ENCODE measurements around the gene CARS2.

DNA sequence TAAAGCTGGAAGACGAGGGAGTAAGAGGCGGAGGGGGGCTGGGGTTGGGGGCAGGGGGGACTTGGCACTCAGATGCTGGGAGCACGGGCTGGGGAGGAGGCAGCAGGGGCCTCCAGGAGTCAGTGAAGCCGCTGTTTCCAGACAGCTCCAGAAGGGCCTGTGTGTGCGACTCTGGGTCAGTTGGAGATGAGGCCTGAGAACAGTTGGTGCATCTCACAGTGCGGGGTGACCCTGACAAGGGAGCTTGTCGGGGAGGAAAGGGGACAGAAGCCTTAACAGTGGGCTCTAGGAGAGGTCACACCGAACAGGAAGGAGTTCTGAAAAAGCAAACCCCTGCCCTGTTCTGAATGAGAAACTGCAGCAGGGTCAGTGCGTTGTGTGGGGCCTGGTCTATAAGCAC lies 79.4 kb downstream of the CARS2 start:
- TF ChIP-seq, protein P1, sequence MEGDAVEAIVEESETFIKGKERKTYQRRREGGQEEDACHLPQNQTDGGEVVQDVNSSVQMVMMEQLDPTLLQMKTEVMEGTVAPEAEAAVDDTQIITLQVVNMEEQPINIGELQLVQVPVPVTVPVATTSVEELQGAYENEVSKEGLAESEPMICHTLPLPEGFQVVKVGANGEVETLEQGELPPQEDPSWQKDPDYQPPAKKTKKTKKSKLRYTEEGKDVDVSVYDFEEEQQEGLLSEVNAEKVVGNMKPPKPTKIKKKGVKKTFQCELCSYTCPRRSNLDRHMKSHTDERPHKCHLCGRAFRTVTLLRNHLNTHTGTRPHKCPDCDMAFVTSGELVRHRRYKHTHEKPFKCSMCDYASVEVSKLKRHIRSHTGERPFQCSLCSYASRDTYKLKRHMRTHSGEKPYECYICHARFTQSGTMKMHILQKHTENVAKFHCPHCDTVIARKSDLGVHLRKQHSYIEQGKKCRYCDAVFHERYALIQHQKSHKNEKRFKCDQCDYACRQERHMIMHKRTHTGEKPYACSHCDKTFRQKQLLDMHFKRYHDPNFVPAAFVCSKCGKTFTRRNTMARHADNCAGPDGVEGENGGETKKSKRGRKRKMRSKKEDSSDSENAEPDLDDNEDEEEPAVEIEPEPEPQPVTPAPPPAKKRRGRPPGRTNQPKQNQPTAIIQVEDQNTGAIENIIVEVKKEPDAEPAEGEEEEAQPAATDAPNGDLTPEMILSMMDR (conservative IDR thresholded peaks at IDR 0.05; ENCODE audit: low read length), result no peak
- TF ChIP-seq EZH2phosphoT487 (IDR thresholded peaks at IDR 0.05; ENCODE audit: borderline replicate concordance, low read depth, low read length), result no peak

Data from OCI-LY7 (cell line).